Body of pancreas (tissue), 4 donors: ENCODE results near the gene PGF. TPM values are rescaled to one million over a fixed set of nuclear protein-coding genes. Genes with fewer than 3 reads are reported as not detected.

Experiments used
- ATAC-seq: fragments of 150-250 bp; one replicate; pipeline ENCODE4 v1.9.1; 2016
- DNase-seq, 4 donors: peaks; one replicate each; pipeline ENCODE4 v3.0.0-alpha.2; 2019
- H3K27ac ChIP-seq, 4 donors: fragments of 200-600 bp; sonication (generic); 1 replicate in 3 of 4; 2 replicates in 1 of 4; pipeline versions ENCODE4 v1.5.1 to v1.6.1; 2016 to 2019; ENCODE audit warnings: mild to moderate bottlenecking in 1 of 4, mixed read lengths in 1 of 4, moderate library complexity in 1 of 4
- H3K27me3 ChIP-seq, 2 donors: fragments of 200-600 bp; sonication (generic); one replicate each; pipeline ENCODE4 v1.6.0; 2016; ENCODE audit warnings: mild to moderate bottlenecking in 1 of 2
- H3K36me3 ChIP-seq, 2 donors: fragments of 200-600 bp; sonication (generic); replicated peaks in 1 of 2; 2 replicates each; pipeline ENCODE4 v1.5.1; 2016; ENCODE audit warnings: low read depth in 2 of 2; ENCODE audit not compliant: insufficient read depth in 1 of 2
- H3K4me1 ChIP-seq: fragments of 200-600 bp; sonication (generic); one replicate; pipeline ENCODE4 v1.6.0; 2016
- H3K4me3 ChIP-seq, 2 donors: fragments of 200-600 bp; sonication (generic); 1 replicate in 1 of 2; 2 replicates in 1 of 2; pipeline ENCODE4 v1.5.1; 2016 to 2019
- H3K9me3 ChIP-seq, 3 donors: fragments of 200-600 bp; sonication (generic); 1 replicate in 2 of 3; 2 replicates in 1 of 3; pipeline ENCODE4 v1.5.1; 2016
- CTCF ChIP-seq, 7 experiments: fragments of 450-650 bp in 4 of 7; fragments of 200-600 bp in 3 of 7; sonication (generic) in 3 of 7; IDR thresholded peaks; one replicate each; pipeline ENCODE4 v1.5.1; 2016 to 2019; ENCODE audit warnings: antibody characterized with exemption in 7 of 7
- POLR2A ChIP-seq, 3 donors: fragments of 450-650 bp; IDR thresholded peaks; one replicate each; pipeline ENCODE4 v1.6.1; 2016; ENCODE audit warnings: antibody characterized with exemption in 3 of 3, mild to moderate bottlenecking in 2 of 3
- WGBS, 2 donors: methylation state at CpG; one replicate each; pipeline ENCODE4 v1.1.5; 2017; 5-methylcytosine and 5-hydroxymethylcytosine counted together
- intact Hi-C: fragments of 100-400 bp; cut with DNase I; formaldehyde crosslinking; loops from one replicate; pipeline ENCODE4 v1.15.1; 2023
- total RNA-seq, 2 donors: library from RNA; depleted of rRNA; stranded (reverse); fragments of >200 nt; gene quantifications; one replicate each; pipeline ENCODE4 v1.1.0, GENCODE V29; 2016

PGF gene
- total RNA-seq, 2 donors from 2014 or later, result 2.3 to 6.6 TPM

DNA sequence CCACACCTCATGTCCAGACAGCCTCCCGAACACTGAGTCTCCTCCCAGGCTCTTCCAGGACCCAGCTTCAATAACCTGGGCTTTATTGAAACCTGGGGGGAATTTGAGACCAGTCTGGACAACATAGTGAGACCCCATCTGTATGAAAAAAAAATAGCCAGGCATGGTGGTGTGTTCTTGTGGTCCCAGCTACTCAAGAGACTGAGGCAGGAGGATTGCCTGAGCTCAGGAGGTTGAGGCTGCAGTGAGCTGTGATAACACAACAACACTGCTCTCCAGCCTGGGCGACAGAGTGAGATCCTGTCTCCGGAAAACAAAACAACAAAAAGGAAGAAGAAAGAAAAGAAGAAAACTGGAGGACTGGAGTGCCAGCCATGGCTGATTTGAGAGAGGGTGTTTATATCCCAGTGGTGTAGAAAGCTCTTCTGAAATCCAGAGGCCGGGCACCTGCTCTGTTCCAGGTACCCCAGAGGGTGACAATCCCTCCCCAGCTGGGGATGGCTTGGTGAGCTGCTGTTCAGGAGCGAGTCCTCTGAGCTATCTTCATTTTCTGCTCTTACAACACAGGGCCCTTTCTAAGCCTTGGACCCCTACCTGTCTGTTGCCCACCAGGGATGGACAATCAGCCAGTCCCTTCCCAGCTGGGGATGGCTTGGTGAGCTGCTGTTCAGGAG is 6.0 kb upstream of the PGF start:
- no peak for ATAC-seq
- Histone ChIP-seq H3K36me3 (no peaks in the 10 kb centered on the region), H3K4me3 (no peak overlapping the region), H3K27ac (no peak overlapping the region), H3K27me3 (no peaks in the 10 kb centered on the region), H3K9me3 (no peaks in the 10 kb centered on the region), H3K4me1 (no peaks in the 10 kb centered on the region)
- 78 to 82% methylated on average over 5 of the region's 5 CpGs for WGBS, 2 donors
- TF ChIP-seq POLR2A (IDR thresholded peaks at IDR 0.05), result no peak
- no peak for TF ChIP-seq CTCF (IDR thresholded peaks at IDR 0.05)
- intact Hi-C loops, result no loop called here
- no peak for DNase-seq

GRCh38 chr14:74960736-74961135 is 5.3 kb upstream of the PGF start:
- H3K27ac ChIP-seq, result no peak overlapping the region
- H3K36me3 ChIP-seq, result no peaks in the 10 kb centered on the region
- 73 to 76% methylated on average over 4 of the region's 4 CpGs for WGBS, 2 donors
- no peaks in the 10 kb centered on the region for H3K27me3 ChIP-seq
- TF ChIP-seq CTCF (IDR thresholded peaks at IDR 0.05), result no peak
- no peak for TF ChIP-seq POLR2A (IDR thresholded peaks at IDR 0.05)
- H3K4me1 ChIP-seq, result peaks cover 1% of the 10 kb centered on the region
- no peak for DNase-seq
- no peaks in the 10 kb centered on the region for H3K9me3 ChIP-seq
- ATAC-seq, result no peak
- intact Hi-C loops, result no loop called here
- H3K4me3 ChIP-seq, result no peak overlapping the region

DNA sequence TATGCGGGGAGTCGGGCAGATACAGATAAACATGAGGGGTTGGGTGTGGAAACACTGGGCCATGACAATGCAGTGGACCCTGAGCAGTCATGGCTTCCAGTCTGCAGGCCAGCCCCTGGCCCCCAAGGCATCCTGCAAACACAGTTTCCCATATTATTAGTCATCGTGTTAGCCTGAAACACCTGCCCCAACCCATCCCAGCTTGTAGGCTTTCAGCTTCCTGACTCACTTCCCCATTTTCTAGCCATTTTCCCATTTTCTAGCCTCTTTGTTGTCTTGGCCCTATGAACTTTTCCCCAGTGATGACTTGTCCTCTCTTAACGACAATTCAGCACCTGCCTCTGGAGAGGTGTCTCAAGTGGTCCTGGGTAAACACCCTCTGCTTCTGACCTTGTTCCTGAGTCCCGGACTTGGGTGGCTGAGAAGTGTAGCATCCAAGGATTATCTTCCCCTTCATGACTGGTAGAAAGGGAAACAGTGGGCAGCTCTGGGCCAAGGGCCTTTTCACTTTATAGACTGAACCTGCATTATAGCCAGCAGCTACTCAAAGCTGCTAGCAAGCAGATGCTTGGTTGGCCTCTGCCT is 4.3 kb upstream of the PGF start:
- TF ChIP-seq CTCF (IDR thresholded peaks at IDR 0.05) (no peak), POLR2A (IDR thresholded peaks at IDR 0.05) (no peak)
- H3K27me3 ChIP-seq, result no peaks in the 10 kb centered on the region

DNA sequence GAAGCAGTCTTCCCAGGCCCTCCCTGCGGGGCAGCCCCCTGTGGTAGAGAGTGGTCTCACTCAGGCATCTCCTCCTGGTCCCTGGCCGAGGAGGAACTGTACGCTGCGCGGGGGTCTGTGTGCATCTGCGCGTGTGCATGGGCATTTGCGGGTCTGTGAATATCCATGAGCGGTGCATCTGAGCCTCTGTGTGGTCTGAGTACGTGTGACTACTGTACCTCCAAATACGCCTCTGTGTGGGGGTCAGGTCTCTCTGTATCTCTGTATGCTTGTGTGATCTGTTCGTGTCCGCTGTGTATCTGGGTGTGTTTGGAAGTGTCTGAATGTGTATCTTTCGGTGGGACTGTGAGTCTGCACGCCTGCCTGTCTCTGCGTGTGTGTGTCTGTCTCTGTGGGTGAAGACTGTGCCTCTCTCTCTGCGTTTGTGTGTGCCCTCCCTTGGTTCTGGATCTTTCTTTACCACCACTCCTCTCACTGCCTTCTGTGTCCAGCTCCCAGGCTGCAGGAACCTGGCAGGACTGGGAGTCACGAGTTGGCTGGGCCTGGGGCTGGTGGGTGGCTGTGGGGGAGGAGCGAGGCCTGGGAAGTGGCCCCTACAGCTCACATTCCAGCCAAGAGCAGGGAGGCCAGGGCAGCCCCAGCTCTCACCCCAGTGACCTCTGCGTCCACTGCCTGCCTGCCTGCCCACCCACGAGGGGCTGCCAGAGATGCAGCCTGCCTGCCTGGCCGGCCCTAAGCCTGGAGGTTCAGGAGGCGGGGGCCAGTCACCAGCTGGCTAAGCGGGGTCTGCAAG is 1.1 kb upstream of the PGF start:
- WGBS, 2 donors, result 72 to 92% methylated on average over 10 to 24 of the region's 24 CpGs
- intact Hi-C loops, result no loop called here
- Histone ChIP-seq H3K9me3 (no peaks in the 10 kb centered on the region), H3K4me3 (no peak overlapping the region), H3K27me3 (no peaks in the 10 kb centered on the region), H3K36me3 (no peaks in the 10 kb centered on the region), H3K27ac (no peak overlapping the region), H3K4me1 (peaks cover 22% of the 10 kb centered on the region)
- TF ChIP-seq POLR2A (IDR thresholded peaks at IDR 0.05), result no peak
- no peak for TF ChIP-seq CTCF (IDR thresholded peaks at IDR 0.05)
- DNase-seq, result no peak
- no peak for ATAC-seq

More for the DNA sequence above, 4.3 kb upstream of the PGF start:
- 70 to 81% methylated on average over 5 of the region's 5 CpGs for WGBS, 2 donors
- DNase-seq, result no peak
- Histone ChIP-seq H3K27ac (no peak overlapping the region), H3K4me1 (peaks cover 10% of the 10 kb centered on the region), H3K36me3 (no peaks in the 10 kb centered on the region), H3K4me3 (no peak overlapping the region), H3K9me3 (no peaks in the 10 kb centered on the region)
- ATAC-seq, result no peak
- intact Hi-C loops, result no loop called here
